HG03097 (cell line): ENCODE measurements around the gene TRIM15.

Source experiments
- ATAC-seq: cut with Tn5 transposase; IDR thresholded peaks from one replicate; pipeline ENCODE4 v1.9.1; 2021; ENCODE audit not compliant: unreplicated experiment, low FRiP score

The TRIM15 gene

DNA sequence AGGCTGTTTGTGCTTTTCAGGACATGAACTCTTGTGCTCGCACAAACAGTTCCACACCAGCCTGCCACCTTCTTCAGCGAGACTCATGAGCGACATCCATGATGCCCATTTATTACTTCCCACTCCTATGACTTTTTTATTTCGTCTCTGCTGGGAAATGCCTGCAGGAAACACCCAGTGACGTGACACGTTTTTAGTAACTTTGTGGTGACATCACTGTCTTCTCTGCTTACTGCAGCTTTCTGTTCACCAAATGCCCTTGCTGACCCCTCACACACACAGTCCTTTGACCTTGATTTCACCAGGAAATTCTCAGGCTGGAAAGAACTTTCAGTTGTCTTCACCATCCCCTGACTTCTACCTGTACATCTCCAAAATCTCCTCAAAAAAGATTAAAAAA lies 18.5 kb upstream of the TRIM15 start:
- ATAC-seq, result no peak

DNA sequence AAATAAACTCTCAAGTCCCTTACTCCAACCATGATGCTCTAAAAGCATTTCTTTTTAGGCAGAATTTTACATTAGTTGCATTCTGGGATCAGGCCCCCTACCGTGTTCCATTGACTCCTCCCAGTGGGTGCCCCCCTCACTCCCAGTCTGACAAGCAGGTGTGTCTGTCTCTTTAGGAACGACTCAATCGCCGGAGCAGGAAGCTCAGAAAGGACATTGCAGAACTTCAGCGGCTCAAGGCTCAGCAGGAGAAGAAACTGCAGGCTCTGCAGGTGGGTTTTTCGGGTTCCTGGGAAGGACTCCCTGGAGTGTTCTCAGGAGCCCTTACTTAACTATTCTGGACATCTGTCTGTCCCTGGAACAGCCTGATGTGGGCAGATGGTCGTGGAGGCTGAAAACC lies 17.5 kb upstream of the TRIM15 start:
- no peak for ATAC-seq

- ATAC-seq, result no peak
Measured at GRCh38 chr6:30147096-30147495, 16.2 kb upstream of the TRIM15 start.

DNA sequence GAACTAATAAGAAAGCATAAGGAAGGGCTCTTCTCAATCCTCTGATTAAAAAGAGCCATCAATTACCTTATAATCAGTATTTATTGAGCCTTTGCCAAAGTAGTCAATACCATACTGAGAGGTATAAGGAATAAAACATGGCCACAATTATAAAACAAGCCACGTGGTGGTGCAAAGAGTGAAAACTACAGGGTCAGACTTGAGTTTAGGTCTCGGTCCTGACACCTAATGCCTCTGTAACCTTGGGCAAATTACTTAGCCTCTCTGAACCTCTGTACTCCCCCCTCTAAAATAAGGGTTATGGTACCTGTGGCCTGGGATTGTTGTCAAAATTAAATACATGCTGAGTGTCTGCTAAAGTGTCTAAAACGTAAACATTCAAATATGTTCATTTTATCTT lies 14.1 kb upstream of the TRIM15 start:
- ATAC-seq, result no peak

GRCh38 chr6:30149858-30150550 lies 13.3 kb upstream of the TRIM15 start:
- ATAC-seq, result no peak

- no peak for ATAC-seq
Measured at GRCh38 chr6:30150671-30151395, 12.5 kb upstream of the TRIM15 start.

GRCh38 chr6:30151580-30151979 lies 11.8 kb upstream of the TRIM15 start:
- no peak for ATAC-seq

GRCh38 chr6:30152016-30152673 lies 11.2 kb upstream of the TRIM15 start:
- no peak for ATAC-seq

GRCh38 chr6:30152910-30153610 lies 10.3 kb upstream of the TRIM15 start:
- ATAC-seq, result no peak

GRCh38 chr6:30154061-30154460 lies 9.3 kb upstream of the TRIM15 start:
- ATAC-seq, result no peak

DNA sequence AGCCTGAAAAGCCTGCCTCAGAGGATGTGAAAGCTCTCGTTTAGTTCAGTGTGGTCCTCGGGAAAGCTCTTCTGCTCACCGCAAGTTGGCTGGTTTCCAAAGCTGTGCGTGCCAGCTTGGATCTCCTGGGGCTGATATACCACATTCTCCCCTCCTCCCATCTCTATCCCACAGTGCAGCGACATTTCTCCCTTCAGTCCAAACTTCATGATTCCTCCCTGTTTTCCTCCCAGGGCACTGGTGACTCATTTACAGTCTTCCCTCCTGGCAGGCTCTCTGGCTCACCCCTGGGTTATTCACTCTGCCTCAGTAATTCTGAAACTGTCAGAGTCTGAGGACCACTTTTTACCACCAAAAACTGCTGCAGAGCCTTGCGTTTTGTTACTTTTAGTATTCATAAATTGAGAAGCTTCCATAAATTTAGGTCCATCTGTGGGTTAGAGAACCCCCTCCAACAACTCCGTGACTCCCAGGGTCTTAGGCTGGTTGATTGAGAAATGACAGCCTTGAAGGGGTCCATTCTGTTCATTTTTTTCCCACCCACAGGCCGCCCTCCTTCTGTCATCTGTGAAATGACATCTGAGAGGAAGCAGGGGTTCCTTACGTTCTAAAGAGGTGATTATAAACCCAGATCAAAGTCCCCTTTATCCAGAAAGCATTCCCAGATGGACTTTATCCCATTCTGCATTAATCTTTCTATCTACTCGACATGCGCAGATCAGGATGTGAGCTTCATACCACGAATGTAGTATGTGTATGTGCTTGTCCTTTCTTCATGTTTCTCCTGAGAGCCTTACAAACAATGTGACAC lies 8.4 kb upstream of the TRIM15 start:
- ATAC-seq, result no peak

GRCh38 chr6:30155520-30156261 lies 7.7 kb upstream of the TRIM15 start:
- no peak for ATAC-seq

DNA sequence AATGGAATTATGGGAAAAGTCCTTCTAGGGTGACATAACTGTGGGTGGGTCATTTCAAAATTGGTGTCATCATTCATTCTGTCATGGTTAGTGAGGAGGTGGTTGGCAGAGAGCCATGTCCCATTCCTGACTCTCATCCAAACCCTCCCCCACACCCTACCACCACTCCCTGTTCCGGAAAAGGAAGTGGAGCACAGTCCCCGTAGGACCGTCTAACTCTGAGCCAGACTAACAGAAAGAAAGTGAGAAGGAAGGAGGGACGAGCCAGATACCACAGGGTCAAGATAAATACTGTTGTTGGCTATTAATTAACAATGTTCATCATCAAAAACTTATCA lies 7.1 kb upstream of the TRIM15 start:
- no peak for ATAC-seq

- ATAC-seq, result no peak
Measured at GRCh38 chr6:30156774-30157173, 6.6 kb upstream of the TRIM15 start.

GRCh38 chr6:30157581-30157980 lies 5.8 kb upstream of the TRIM15 start:
- no peak for ATAC-seq

GRCh38 chr6:30157999-30158398 lies 5.3 kb upstream of the TRIM15 start:
- no peak for ATAC-seq

DNA sequence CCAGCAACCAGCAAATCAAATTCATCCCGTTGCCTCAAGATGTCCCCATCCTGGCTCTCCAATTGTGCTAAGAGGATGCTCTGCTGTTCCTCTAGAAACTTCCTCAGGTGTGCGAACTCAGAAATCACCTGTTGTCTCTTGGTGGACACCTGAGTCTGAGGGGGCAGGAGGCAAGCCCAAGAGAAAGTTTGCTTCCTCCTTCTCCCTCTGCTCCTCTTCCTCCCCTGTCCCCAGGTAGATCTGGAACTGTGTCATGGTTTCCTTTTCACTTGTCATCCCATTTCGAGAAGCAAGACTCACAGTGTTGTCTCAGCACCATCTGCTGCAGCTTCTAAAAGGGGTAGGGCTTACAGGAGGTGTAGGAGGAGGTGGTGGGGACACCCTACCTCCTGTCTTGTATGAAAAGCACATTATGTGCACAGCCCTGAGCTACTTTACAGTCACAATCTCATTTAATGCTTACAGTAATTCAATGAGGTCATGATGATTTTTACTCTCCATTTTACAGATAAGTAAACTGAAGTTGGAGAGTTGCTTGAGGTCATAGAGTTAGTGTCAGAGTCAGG lies 4.8 kb upstream of the TRIM15 start:
- ATAC-seq, result no peak

DNA sequence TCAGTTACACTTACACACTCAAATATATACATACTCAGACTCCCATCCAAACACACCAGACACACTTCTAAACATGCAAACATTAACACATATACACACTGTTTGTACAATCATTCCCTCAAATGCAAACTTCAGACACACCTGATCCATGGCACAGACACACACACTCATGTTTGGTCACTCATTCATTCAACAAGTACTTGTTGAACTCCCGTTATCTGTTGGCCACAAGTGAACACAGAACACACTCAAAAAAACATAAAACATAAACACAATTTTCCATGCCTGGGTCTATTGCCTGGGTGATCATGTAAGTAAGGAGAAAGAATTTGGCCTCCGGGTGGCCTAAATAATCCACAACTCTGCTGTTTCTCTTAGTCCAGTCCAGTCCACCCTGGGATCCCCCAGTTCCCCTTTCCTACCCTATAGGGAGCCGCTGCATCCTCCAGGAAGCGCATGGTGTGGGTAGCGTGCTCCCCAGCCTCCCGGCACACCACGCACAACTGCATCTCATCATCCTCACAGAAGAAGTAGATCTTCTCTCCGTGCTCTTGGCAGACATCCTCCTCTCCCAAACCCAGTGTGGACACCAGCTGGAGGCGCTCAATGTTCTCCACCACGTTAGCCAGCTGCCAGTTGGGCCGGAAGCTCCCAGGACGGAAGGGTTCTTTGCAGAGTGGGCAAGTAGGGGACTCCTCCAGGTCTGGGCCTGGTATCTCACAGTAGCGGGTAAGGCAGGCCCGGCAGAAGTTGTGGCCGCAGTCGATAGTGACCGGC lies 3.1 kb upstream of the TRIM15 start:
- no peak for ATAC-seq
